Measurements from ENCODE around the gene PTPRZ1. TPM values are rescaled to one million over a fixed set of nuclear protein-coding genes. Genes with fewer than 3 reads are reported as not detected.

Gene PTPRZ1
- polyA plus RNA-seq, 1 donor = 20.6 TPM

DNA sequence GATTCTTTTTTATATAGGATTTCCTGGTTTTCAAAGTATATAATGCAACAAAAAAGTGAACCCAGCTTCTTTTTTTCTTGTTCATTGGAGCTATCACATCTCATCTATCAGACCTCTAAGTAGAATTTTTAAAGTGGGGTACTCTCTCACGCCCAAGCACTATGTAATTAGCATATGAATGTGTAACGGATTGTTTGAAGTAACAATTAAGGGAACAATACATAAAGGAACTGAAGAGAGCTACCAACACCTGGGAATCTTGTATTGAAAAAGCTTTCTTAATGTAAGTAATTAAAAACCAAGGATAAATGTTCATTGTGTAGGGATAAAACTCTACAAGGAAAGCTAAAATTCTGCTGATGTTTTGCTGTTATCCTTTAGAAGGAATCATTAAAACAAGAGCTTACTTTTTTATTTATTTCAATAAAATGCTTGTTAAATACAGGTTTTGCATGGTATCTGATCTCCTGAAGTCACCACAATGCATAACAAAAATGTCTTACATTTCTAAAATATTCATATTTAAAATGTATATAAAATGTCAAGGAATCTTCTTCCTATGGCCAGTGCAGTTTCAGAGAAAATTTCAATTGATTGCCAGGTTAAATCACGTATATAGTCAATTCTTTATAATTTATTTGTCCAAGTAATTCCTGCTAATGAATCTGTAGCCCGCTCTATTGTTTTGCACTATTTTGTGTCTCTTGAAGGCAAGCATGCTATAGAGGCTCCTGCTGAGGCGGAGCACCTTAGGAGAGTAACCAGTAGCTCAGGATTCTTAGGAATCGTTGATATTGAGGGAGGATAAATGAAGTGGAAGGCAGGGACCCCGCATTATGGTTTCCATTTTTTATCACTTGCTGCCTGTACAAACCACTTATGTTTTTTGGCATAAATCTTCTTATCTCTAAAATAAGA, 51.6 kb downstream of the PTPRZ1 start:
- WGBS (ENCODE audit: insufficient coverage, low lambda C conversion rate) = 96% methylated on average over 3 of the region's 7 CpGs
- H3K27ac ChIP-seq (ENCODE audit: low read length) = no peak overlapping the region
- H3K4me1 ChIP-seq (ENCODE audit: control insufficient read depth, insufficient read depth, low read length) = no peaks in the 10 kb centered on the region
- no peak overlapping the region for H3K4me3 ChIP-seq (ENCODE audit: low read length)
- peaks cover 6% of the 10 kb centered on the region for H3K27me3 ChIP-seq (ENCODE audit: control insufficient read depth, insufficient read depth, low read length)
- no peak for DNase-seq
- no peaks in the 10 kb centered on the region for H3K9me3 ChIP-seq (ENCODE audit: control insufficient read depth, low read depth, low read length)
- H3K36me3 ChIP-seq (ENCODE audit: control insufficient read depth, insufficient read depth, low read length) = no peaks in the 10 kb centered on the region

GRCh38 chr7:121931149-121931902, 58.4 kb downstream of the PTPRZ1 start:
- WGBS (ENCODE audit: insufficient coverage, low lambda C conversion rate) = 14% methylated on average over 1 of the region's 1 CpG
- Histone ChIP-seq H3K36me3 (ENCODE audit: control insufficient read depth, insufficient read depth, low read length) (no peaks in the 10 kb centered on the region), H3K4me1 (ENCODE audit: control insufficient read depth, insufficient read depth, low read length) (no peaks in the 10 kb centered on the region), H3K27ac (ENCODE audit: low read length) (no peak overlapping the region), H3K4me3 (ENCODE audit: low read length) (no peak overlapping the region), H3K9me3 (ENCODE audit: control insufficient read depth, low read depth, low read length) (no peaks in the 10 kb centered on the region), H3K27me3 (ENCODE audit: control insufficient read depth, insufficient read depth, low read length) (peaks cover 6% of the 10 kb centered on the region)
- no peak for DNase-seq

DNA sequence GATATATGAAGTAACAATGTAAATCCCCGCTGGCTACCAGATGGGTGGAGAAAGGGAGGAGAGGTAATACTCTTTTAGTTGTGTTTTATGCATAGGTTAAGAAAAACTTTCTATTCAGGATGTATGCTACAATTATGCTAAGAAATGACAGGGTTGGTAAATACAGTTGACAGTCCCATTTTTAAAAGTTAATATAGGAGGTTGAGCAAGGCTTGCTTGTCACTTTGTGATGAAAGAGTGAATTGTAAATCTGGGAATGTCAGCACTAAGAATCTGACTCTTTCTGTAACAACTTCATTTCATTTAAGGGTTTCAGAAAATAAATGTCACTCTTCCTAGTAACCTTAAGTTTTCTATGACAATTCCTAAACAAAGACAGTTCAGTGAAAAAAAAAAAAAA, 59.8 kb downstream of the PTPRZ1 start:
- WGBS (ENCODE audit: insufficient coverage, low lambda C conversion rate) = no CpG with 5 or more reads among the region's 1 CpG
- H3K36me3 ChIP-seq (ENCODE audit: control insufficient read depth, insufficient read depth, low read length) = no peaks in the 10 kb centered on the region
- H3K4me3 ChIP-seq (ENCODE audit: low read length) = no peak overlapping the region
- H3K27ac ChIP-seq (ENCODE audit: low read length) = no peak overlapping the region
- DNase-seq = no peak
- no peaks in the 10 kb centered on the region for H3K9me3 ChIP-seq (ENCODE audit: control insufficient read depth, low read depth, low read length)
- peaks cover 3% of the 10 kb centered on the region for H3K27me3 ChIP-seq (ENCODE audit: control insufficient read depth, insufficient read depth, low read length)
- no peaks in the 10 kb centered on the region for H3K4me1 ChIP-seq (ENCODE audit: control insufficient read depth, insufficient read depth, low read length)

GRCh38 chr7:121936951-121937623, 64.1 kb downstream of the PTPRZ1 start:
- H3K36me3 ChIP-seq (ENCODE audit: control insufficient read depth, insufficient read depth, low read length) = no peaks in the 10 kb centered on the region
- H3K9me3 ChIP-seq (ENCODE audit: control insufficient read depth, low read depth, low read length) = no peaks in the 10 kb centered on the region

GRCh38 chr7:121938429-121938996, 65.6 kb downstream of the PTPRZ1 start:
- no peak for DNase-seq
- H3K4me3 ChIP-seq (ENCODE audit: low read length) = no peak overlapping the region
- no peaks in the 10 kb centered on the region for H3K4me1 ChIP-seq (ENCODE audit: control insufficient read depth, insufficient read depth, low read length)
- H3K36me3 ChIP-seq (ENCODE audit: control insufficient read depth, insufficient read depth, low read length) = no peaks in the 10 kb centered on the region
- peaks cover 3% of the 10 kb centered on the region for H3K27me3 ChIP-seq (ENCODE audit: control insufficient read depth, insufficient read depth, low read length)
- H3K27ac ChIP-seq (ENCODE audit: low read length) = no peak overlapping the region
- 40% methylated on average over 1 of the region's 4 CpGs for WGBS (ENCODE audit: insufficient coverage, low lambda C conversion rate)
- H3K9me3 ChIP-seq (ENCODE audit: control insufficient read depth, low read depth, low read length) = no peaks in the 10 kb centered on the region

More at GRCh38 chr7:121936951-121937623, 64.1 kb downstream of the PTPRZ1 start:
- no peak overlapping the region for H3K27ac ChIP-seq (ENCODE audit: low read length)
- H3K4me3 ChIP-seq (ENCODE audit: low read length) = no peak overlapping the region
- H3K27me3 ChIP-seq (ENCODE audit: control insufficient read depth, insufficient read depth, low read length) = peaks cover 3% of the 10 kb centered on the region
- WGBS (ENCODE audit: insufficient coverage, low lambda C conversion rate) = no CpG with 5 or more reads among the region's 6 CpGs
- no peak for DNase-seq
- no peaks in the 10 kb centered on the region for H3K4me1 ChIP-seq (ENCODE audit: control insufficient read depth, insufficient read depth, low read length)

GRCh38 chr7:121940918-121941317, 68.0 kb downstream of the PTPRZ1 start:
- no CpG with 5 or more reads among the region's 3 CpGs for WGBS (ENCODE audit: insufficient coverage, low lambda C conversion rate)

GRCh38 chr7:121941830-121942229, 68.9 kb downstream of the PTPRZ1 start:
- no peak for DNase-seq
- 40% methylated on average over 1 of the region's 2 CpGs for WGBS (ENCODE audit: insufficient coverage, low lambda C conversion rate)
- Histone ChIP-seq H3K4me3 (ENCODE audit: low read length) (no peak overlapping the region), H3K27ac (ENCODE audit: low read length) (no peak overlapping the region), H3K36me3 (ENCODE audit: control insufficient read depth, insufficient read depth, low read length) (no peaks in the 10 kb centered on the region), H3K27me3 (ENCODE audit: control insufficient read depth, insufficient read depth, low read length) (peaks cover 3% of the 10 kb centered on the region), H3K9me3 (ENCODE audit: control insufficient read depth, low read depth, low read length) (no peaks in the 10 kb centered on the region), H3K4me1 (ENCODE audit: control insufficient read depth, insufficient read depth, low read length) (no peaks in the 10 kb centered on the region)

More at GRCh38 chr7:121940918-121941317, 68.0 kb downstream of the PTPRZ1 start:
- Histone ChIP-seq H3K27ac (ENCODE audit: low read length) (no peak overlapping the region), H3K36me3 (ENCODE audit: control insufficient read depth, insufficient read depth, low read length) (no peaks in the 10 kb centered on the region), H3K27me3 (ENCODE audit: control insufficient read depth, insufficient read depth, low read length) (peaks cover 3% of the 10 kb centered on the region), H3K4me1 (ENCODE audit: control insufficient read depth, insufficient read depth, low read length) (no peaks in the 10 kb centered on the region), H3K9me3 (ENCODE audit: control insufficient read depth, low read depth, low read length) (no peaks in the 10 kb centered on the region), H3K4me3 (ENCODE audit: low read length) (no peak overlapping the region)
- DNase-seq = no peak

- H3K27me3 ChIP-seq (ENCODE audit: control insufficient read depth, insufficient read depth, low read length) = no peaks in the 10 kb centered on the region
- DNase-seq = no peak
- H3K4me3 ChIP-seq (ENCODE audit: low read length) = no peak overlapping the region
- no peaks in the 10 kb centered on the region for H3K4me1 ChIP-seq (ENCODE audit: control insufficient read depth, insufficient read depth, low read length)
- no peak overlapping the region for H3K27ac ChIP-seq (ENCODE audit: low read length)
- no peaks in the 10 kb centered on the region for H3K9me3 ChIP-seq (ENCODE audit: control insufficient read depth, low read depth, low read length)
- H3K36me3 ChIP-seq (ENCODE audit: control insufficient read depth, insufficient read depth, low read length) = no peaks in the 10 kb centered on the region
Measured at GRCh38 chr7:121945066-121945465, 72.1 kb downstream of the PTPRZ1 start.

GRCh38 chr7:121945480-121946236, 72.7 kb downstream of the PTPRZ1 start:
- no CpG with 5 or more reads among the region's 1 CpG for WGBS (ENCODE audit: insufficient coverage, low lambda C conversion rate)
- no peaks in the 10 kb centered on the region for H3K27me3 ChIP-seq (ENCODE audit: control insufficient read depth, insufficient read depth, low read length)
- H3K4me3 ChIP-seq (ENCODE audit: low read length) = no peak overlapping the region
- H3K4me1 ChIP-seq (ENCODE audit: control insufficient read depth, insufficient read depth, low read length) = no peaks in the 10 kb centered on the region
- no peaks in the 10 kb centered on the region for H3K9me3 ChIP-seq (ENCODE audit: control insufficient read depth, low read depth, low read length)
- H3K36me3 ChIP-seq (ENCODE audit: control insufficient read depth, insufficient read depth, low read length) = no peaks in the 10 kb centered on the region
- H3K27ac ChIP-seq (ENCODE audit: low read length) = no peak overlapping the region
- DNase-seq = no peak
